ENCODE results near the gene C2orf15.
"Not testable (repeated sequence)": the region's sequence is repeated elsewhere in the genome, so short reads cannot be mapped to it uniquely, and the experiment has no call there.

The C2orf15 gene, protein sequence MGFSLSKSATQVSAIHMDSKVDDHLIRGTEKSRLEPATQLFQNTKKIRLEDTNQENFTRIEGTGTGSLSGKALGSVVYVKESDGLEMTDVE

DNA sequence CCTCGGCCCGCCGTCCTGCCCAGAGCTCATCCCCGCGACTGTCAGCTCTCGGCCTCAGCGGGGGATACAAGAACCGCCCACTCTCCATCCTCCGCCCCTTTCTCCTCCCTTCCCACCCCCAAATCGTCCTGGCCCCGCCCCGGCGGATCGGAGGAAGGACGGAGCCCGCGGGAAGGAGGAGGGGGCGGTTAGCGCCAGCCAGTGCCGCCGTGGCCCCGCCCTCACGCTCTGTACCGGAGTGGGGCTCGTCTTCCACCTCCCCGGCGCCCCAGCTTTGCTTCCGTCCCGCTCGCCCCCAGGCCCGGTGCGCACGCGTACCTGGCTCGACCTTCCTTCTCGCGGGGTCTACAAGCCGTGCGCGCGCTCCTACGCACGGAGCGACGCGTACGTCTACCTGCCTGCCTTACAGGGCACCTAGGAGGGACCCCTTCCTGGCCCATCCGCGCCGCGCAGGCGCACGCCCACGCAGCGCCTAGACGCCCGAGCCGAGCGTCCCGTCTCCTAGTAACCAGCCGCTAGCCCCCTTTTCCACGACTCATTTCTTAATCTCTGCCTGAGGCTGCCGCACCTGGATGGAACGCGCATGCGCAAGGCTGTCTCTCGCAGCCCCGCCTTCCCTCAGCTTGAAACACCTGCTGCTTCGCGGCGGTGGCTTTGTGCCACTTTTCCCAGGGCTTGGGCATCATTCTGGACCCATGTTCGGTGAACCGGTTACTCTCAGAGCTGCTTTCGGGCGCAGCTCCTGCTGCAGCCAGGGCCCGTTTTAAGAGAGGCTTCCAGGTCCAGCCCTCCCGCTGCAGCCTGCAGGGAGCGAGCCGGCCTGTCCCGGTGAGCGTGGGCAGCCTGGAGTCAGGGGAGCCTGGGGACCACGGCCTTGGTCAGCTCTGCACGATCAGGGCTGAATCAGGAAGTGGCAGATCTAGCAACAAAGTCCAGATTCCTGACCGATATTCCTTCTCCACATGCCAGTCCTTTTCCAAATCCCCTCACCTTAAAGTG lies at the start of gene C2orf15:
TSS of gene C2orf15 (plus strand) at position 598 of the 999 bp plus-strand sequence. CDS start 8,852 bp downstream, outside the sequence.
- peak; percentile 96 for DNase-seq (ENCODE audit: low spot score)

DNA sequence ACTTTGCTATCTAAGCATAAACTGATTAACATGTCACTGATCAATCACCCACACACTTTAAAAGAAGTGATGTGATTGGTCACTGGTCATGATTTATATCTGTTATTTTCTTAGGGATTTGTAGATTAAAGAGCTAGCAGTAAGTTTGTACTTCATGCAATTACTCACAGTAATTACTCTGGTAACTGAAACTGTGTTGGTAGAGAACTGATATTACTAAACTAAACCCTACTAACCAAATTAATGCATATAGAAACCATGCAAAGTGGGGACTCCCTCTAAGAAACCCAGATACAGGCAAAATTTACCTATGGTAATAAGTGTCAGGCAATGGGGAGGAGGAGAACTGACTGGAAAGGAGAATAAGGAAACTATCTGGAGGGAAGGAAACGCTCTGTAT lies 44.8 kb upstream of the C2orf15 start:
- no peak for DNase-seq (ENCODE audit: low spot score)

DNA sequence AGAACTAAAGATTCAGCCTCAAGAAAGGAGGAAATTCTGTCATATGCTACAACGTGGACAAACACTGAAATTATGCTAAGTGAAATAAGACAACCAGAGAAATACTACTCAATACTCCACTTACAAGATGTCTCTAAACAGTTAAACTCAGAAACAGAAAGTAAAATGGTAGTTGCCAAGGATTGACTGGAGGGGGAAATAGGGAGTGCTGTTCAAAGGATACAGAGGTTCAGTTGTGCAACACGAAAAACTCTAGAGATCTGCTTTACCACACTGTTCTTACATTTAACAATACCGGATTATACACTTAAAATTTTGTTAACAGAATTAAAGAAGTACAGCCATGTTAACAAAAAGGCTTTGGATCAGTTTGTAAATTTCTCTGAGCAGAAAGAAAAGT lies 39.8 kb upstream of the C2orf15 start:
- DNase-seq (ENCODE audit: low spot score) = no peak

DNA sequence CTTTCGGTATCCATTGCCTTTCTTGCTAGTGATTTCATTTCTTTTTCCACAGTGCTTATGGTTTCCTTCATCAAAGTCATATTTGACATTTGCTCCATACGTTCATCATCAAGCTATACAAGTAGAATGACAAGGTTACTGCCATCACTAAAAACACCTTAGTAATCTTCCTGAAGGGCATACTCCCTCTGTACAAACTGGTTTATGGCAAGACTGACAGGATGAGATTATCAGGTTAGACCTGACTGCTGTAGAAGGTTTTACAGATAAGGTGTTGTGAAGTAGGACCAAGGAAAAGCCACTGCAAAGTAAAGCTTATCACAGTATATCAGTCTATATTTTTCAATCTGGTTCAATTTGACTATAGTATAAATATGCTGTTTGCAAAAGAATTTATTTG lies 37.5 kb upstream of the C2orf15 start:
- no peak for DNase-seq (ENCODE audit: low spot score)

DNA sequence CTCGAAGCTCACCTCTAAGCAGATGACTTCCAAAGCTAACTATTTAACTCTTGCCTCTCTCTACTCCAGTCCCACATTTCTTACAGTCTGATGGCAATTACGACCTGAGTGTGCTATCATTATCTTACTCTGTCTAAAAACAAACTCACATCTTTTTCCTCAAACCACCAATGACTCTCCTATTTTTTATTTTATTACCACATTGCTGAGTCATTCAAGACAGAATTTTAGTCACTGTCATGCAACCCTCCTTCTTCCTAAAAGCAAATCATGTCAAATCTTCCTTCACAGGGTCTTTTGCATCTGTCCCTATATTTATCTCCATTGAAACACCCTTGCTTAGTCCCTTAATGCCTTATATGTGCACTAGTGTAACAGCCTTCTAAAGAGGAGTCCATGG lies 34.6 kb upstream of the C2orf15 start:
- DNase-seq (ENCODE audit: low spot score) = no peak

DNA sequence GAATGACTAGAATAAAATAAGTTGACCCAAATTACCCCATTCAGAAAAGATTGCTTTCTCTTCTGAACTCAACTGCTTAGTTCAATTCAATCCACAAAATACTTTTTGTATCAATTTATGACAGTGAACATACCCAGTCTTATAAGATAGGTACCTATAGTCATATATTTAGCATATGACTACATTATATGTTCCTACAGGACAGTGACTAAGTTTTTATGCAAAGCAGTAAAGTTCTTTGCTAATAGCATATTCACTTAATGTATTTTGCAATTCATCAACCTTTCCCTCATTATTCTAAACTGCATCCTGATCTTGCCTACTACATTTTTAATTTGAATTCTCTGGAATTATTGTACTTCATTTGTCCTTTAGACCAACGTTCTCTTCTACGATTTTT lies 30.3 kb upstream of the C2orf15 start:
- DNase-seq (ENCODE audit: low spot score) = no peak

DNA sequence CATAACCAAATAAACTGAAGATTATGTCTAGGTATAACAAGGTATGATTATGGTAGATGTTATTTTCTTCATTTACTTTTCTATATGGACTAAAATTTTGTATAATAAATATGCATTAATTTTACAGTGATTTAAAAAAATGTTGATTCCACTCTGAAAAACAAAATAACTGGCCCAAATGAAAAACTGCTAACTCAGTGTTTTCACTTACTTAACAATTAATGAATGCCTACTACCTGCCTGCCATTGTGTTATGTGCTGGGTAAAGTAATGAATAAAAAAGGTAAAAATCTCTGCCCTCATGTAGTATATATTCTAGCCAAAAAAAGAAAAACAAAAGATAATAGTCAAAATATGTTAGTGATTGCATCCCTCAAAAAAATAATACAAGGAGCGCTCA lies 29.6 kb upstream of the C2orf15 start:
- DNase-seq (ENCODE audit: low spot score) = no peak

DNA sequence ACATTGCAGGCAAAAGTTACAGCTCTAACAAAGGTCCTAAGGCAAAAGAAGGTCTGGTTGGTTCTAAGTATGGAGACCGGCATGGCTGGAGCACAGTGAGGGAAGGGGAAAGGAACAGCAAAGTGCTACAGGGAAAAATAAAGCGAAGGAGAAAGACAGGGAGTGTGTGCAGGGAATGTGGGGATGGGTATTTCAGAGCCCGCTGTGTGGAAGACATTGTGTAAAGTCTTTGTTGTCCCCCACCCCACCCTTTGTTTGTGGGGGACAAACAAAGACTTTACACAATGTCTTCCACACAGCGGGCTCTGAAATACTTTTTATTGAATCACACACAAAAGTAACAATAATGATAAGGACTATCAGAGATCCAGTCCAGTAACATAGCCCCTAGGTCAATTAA lies 28.9 kb upstream of the C2orf15 start:
- DNase-seq (ENCODE audit: low spot score) = no peak

DNA sequence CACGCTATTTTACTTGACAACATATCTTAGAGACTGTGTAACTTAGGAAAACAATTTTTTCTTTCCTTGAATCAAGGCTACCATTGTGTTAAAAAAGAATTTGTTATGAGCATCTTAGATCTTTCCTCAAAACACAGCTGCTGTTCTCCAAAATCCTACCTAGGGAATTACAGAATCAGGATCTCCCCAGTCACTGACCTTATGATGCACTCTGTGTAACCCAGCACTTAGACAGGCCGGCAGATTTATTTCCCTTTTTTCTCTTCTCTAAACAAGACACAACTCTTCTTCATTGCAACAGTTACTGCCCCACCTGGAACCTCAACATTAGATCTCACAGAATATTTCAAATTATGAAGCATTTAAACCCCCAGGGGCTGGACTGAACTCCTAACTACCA lies 13.5 kb upstream of the C2orf15 start:
- DNase-seq (ENCODE audit: low spot score) = no peak

DNA sequence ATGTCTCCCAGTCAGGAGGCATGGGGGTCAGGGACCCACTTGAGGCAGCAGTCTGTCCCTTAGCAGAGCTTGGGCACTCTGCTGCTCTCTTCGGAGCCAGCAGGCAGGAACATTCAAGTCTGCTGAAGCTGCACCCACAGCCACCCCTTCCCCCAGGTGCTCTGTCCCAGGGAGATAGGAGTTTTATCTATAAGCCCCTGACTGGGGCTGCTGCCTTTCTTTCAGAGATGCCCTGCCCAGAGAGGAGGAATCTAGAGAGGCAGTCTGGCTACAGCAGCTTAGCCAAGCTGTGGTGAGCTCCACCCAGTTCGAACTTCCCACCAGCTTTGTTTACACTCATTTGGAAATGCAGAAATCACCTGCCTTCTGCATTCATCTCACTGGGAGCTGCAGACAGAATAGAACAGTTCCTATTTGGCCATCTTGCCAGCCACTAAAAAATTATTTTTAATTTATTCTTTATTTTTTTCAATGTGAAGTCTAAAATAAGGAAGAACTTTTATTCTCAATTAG lies 6.4 kb upstream of the C2orf15 start:
- DNase-seq (ENCODE audit: low spot score) = not testable (repeated sequence)

DNA sequence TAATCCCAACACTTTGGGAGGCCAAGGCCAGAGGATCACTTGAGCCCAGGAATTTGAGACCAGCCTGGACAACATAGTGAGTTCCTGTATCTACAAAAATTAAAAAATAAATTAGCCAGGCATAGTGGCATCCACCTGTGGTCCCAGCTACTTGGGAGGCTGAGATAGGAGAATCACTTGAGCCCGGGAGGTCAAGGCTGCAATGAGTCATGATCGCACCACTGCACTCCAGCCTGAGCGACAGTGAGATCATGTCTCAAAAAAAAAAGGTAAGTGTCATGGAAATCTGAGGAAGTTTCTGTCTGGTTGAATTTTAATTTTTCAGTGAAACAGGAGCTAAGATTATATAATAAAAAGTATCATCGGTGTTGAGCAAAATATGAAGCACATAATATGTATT lies 2.5 kb upstream of the C2orf15 start:
- DNase-seq (ENCODE audit: low spot score) = no peak

DNA sequence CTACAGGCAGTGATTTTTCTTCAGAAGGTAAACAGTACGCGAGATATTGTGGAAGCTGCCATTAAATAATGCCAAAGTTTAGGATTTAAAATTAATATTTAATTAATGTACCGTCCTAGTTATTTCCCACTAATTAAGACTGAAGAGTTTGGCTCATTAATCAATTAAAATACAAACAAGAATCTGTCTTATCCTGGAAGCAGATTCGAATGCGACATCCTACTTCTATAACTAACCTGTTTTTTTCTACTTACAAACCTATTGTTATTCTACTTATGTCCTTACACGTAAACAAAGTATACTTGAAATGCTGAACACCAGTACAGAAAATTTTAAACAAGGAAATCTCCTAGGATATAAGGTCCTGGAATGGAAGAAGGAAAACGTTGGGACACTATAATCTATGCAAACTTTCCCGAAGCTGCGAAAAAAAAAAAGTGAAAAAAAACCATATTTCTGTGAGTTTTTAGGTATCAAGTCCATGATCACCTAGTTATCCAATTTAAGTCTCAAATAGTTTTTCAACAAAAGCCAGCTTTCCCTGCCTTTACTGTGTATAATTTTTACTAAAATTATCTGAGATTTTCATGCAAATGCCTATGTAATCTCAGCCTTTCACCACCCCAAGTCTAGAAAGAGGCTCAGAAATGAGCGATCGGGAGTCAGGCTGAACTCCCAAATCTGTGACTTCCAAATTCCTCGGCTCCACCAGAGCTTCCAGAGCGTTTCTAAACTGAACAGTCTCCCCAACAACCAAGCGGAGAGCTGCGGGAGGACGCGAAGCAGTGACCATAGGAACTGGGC lies 1.2 kb upstream of the C2orf15 start:
- DNase-seq (ENCODE audit: low spot score) = no peak

DNA sequence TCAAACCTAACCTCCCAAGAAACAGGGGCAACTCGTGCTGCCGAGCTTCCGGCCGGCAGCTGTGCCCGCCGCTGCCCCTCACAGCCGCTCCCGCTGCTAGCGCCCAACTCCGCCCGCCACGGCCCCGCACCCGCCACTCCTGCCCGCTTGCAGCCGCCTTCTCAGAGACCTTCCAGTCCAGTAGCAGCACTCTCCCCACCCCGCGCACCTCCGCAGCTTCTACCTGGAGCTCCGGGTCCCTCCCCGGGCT lies 722 bp upstream of the C2orf15 start:
- no peak for DNase-seq (ENCODE audit: low spot score)

DNA sequence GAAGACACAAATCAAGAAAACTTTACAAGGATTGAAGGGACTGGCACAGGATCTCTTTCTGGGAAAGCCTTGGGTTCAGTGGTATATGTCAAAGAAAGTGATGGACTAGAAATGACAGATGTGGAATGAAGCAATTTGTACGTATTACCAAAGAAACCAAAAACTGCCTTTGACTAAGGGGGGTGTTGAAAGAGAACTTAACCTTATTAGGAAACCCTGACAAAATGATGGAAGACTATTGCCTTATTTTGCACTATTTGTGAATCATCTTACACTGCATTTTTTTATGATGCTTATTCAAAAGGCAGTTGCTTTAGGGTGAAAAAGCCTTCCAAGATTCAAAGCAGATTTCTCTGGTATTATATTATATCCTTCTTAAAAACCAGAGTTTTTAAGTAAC lies 9.2 kb downstream of the C2orf15 start:
- no peak for DNase-seq (ENCODE audit: low spot score)

DNA sequence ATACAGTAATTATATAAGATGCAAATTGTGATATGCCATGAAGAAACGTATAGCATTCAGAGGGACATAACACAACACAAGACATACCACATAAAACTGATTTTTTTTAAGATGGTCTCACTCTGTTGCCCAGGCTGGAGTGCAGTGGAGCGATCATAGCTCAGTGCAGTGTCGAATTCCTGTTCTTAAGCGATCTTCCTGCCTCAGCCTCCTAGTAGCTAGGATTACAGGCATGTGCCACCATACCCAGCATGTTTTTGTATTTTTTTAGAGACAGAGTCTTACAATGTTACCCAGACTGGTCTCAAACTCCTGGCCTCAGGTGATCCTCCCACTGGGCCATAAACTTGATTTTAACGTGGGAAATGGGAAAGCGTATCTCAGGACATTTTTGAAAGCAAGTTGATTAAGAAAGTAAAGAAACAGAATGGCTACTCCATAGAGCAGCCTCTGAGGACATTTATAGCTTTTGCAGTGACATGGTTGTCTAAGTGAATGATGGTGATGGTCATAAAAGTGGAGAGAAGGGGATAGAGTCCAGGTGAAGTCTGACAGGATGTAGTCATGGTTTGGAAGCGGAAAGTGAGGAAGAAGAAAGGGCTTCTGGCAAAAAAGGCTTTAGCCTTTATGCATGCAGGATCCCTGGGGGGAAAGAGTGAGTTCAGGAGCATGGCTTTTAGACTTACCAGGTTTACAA lies 10.8 kb downstream of the C2orf15 start:
- DNase-seq (ENCODE audit: low spot score) = no peak

DNA sequence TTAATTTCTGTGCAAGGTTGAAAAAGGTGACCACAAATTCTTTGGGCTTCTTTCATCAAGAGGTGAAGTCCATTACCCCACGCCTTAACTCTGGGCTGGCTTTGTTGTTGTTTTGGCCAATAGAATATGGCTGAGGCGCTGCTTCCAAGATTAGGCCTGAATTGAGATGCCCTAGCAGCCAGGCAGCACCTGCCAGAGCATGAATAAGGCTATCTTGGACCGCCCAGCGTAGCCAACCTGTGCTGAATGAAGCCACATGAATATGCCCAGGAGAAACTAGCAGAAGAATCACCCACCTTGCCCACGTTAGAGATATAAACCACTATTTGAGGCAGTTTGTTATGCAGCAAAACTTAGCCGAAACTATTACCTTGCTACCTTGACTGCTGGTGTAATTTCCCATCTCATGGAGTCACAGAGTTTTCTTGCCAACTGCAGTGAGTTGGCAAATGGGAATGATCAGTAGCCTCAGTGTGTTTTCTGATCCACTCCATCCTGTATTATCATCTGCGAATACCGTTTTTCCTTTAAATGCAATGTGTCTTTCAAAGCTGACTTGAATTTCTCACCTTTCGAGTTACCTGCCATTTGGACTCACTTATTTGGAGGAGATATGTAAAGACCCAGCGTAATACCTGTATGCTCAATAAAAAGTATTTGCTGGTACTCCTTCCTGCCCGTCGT lies 12.6 kb downstream of the C2orf15 start:
- no peak for DNase-seq (ENCODE audit: low spot score)

DNA sequence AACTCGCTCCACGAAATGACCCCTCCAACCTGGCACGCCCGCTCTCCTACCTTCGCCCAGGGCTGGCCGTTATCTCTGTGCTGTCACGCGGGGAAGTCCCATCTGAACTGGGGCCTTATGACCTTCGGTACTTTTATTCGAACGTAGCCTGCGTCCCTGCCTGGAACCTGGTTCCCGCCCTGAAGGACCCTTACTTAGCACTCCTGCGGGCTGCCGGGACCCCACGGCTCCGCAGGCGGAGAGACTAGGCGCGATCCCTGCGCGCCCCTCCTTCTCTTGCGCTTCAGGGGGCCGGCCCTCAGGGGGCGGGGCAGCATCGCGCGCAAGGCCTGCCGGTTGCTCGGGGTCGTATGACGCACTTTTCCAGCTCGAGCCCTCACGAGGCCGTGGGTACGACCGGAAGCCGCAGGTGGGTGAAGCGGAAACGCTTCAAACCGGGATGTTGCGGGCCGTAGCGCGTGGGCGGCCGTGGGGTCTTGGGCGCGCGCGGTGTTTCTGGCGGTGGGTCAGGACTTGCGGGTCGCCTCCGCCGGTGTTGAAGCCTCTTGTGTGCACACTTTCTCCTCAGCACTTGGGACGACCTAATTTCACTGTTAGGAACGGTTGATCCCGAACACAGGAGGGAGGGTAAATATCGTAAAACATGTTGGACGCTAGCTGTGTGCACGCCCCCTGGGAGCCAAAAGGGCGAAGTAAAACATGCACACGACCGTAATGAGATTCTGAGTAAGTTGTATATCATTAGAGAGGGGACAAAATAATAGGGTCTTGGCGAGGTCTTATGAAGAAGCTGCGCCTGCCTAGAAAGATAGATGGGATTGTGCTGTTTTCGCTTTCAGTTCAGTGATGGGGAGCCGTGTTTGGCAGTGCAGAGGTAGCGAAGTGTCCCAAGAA lies 13.4 kb downstream of the C2orf15 start, which contains the start of the genes LIPT1 and TSGA10:
TSS of gene LIPT1 (plus strand) at position 325 of the 894 bp plus-strand sequence. CDS start 6,991 bp downstream, outside the sequence.
TSS of gene TSGA10 (minus strand) at position 300 of the 894 bp plus-strand sequence. CDS start 45,503 bp downstream, outside the sequence.
- DNase-seq (ENCODE audit: low spot score) = peak; percentile 90

DNA sequence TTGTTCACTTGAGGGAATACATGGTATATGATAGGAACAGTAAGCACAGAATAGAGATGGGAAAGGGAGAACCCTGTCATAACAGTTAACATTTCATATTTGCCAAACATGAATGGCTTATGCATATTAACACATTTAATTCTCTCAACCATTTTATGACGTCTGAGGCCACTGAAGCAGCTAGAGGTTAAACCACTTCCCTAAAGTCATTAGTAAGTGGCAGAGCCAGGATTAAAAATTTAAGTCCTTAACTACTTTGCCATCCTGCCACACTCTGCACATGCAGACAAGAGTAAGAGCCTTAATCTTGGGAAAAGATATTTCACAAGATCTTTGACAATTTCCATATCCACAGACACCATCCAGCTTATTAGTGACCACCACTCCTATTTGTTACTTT lies 15.4 kb downstream of the C2orf15 start:
- DNase-seq (ENCODE audit: low spot score) = no peak

DNA sequence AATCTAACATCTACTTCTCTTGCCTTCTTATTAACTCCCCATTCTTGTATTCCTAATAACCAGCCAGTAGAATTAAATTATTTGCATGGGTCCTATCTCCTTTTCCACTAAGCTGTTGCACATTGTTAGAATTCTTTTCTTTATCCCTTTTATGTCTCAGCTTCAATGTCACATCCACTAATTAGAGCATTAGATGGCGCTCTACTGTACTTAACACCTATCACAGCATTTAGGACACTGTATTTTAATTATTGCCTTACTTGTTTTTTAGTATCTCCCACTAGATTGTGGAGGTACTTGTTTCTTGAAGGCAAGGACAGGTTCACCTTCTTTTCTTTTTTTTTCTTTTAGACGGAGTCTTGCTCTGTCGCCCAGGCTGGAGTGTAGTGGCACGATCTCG lies 17.1 kb downstream of the C2orf15 start:
- DNase-seq (ENCODE audit: low spot score) = no peak

DNA sequence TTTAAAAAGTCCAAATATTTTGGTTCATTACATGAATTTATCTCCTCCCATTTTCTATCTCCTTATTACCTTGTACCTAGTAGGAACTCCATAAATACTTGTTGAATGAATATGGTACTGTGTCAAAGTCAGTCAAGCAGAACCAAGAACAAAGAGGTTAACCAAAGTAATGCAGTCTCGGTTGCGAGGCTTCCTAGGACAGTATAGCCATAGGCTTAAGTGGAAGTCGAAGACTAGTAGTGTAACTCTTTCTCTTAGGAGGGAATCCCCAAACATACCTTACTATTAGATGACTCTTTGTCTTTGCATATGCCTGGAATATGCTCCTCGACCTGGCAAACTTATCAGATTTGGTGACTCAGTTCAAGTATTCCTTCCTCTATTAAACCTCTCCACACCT lies 18.1 kb downstream of the C2orf15 start:
- DNase-seq (ENCODE audit: low spot score) = no peak

All from ecto neural progenitor cell (in vitro differentiated cells).